GM21447 (cell line): Measurements from ENCODE around the gene EPB41L2.

Source experiments
- ATAC-seq: cut with Tn5 transposase; IDR thresholded peaks from one replicate; pipeline ENCODE4 v1.9.1; 2021; ENCODE audit not compliant: unreplicated experiment

Gene EPB41L2

GRCh38 chr6:131062241-131063027, 611 bp downstream of the EPB41L2 start:
- peak; percentile 15 for ATAC-seq

GRCh38 chr6:131061751-131062119, 1.3 kb downstream of the EPB41L2 start:
- no peak for ATAC-seq

GRCh38 chr6:131061041-131061750, 1.8 kb downstream of the EPB41L2 start:
- peak; percentile 35 for ATAC-seq

- peak; percentile 20 for ATAC-seq
These were observed 2.7 kb downstream of the EPB41L2 start for GRCh38 chr6:131060311-131060710.

- ATAC-seq: no peak
These were observed 3.6 kb downstream of the EPB41L2 start for GRCh38 chr6:131059486-131059885.

GRCh38 chr6:131058236-131058635, 4.8 kb downstream of the EPB41L2 start:
- ATAC-seq: no peak

GRCh38 chr6:131054392-131055250, 8.4 kb downstream of the EPB41L2 start:
- ATAC-seq: no peak

- ATAC-seq: no peak
These were observed 9.4 kb downstream of the EPB41L2 start for GRCh38 chr6:131053546-131054240.

GRCh38 chr6:131052181-131052580, 10.9 kb downstream of the EPB41L2 start:
- no peak for ATAC-seq

- no peak for ATAC-seq
These were observed 11.7 kb downstream of the EPB41L2 start for GRCh38 chr6:131051341-131051740.

- no peak for ATAC-seq
These were observed 13.4 kb downstream of the EPB41L2 start for GRCh38 chr6:131049608-131050007.

GRCh38 chr6:131048933-131049515, 14.0 kb downstream of the EPB41L2 start:
- no peak for ATAC-seq

- no peak for ATAC-seq
These were observed 14.6 kb downstream of the EPB41L2 start for GRCh38 chr6:131048459-131048858.

- no peak for ATAC-seq
These were observed 17.9 kb downstream of the EPB41L2 start for GRCh38 chr6:131045139-131045538.

GRCh38 chr6:131043902-131044447, 19.1 kb downstream of the EPB41L2 start:
- no peak for ATAC-seq

GRCh38 chr6:131042664-131043063, 20.4 kb downstream of the EPB41L2 start:
- ATAC-seq: no peak

- no peak for ATAC-seq
These were observed 21.2 kb downstream of the EPB41L2 start for GRCh38 chr6:131041814-131042213.

- no peak for ATAC-seq
These were observed 22.2 kb downstream of the EPB41L2 start for GRCh38 chr6:131040866-131041265.

- no peak for ATAC-seq
These were observed 23.7 kb downstream of the EPB41L2 start for GRCh38 chr6:131039345-131039680.

GRCh38 chr6:131038597-131039344, 24.3 kb downstream of the EPB41L2 start:
- no peak for ATAC-seq
